ENCODE measurements around the gene TAP1.
"Not testable (repeated sequence)": the region's sequence is repeated elsewhere in the genome, so short reads cannot be mapped to it uniquely, and the experiment has no call there.

The TAP1 gene, protein sequence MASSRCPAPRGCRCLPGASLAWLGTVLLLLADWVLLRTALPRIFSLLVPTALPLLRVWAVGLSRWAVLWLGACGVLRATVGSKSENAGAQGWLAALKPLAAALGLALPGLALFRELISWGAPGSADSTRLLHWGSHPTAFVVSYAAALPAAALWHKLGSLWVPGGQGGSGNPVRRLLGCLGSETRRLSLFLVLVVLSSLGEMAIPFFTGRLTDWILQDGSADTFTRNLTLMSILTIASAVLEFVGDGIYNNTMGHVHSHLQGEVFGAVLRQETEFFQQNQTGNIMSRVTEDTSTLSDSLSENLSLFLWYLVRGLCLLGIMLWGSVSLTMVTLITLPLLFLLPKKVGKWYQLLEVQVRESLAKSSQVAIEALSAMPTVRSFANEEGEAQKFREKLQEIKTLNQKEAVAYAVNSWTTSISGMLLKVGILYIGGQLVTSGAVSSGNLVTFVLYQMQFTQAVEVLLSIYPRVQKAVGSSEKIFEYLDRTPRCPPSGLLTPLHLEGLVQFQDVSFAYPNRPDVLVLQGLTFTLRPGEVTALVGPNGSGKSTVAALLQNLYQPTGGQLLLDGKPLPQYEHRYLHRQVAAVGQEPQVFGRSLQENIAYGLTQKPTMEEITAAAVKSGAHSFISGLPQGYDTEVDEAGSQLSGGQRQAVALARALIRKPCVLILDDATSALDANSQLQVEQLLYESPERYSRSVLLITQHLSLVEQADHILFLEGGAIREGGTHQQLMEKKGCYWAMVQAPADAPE

DNA sequence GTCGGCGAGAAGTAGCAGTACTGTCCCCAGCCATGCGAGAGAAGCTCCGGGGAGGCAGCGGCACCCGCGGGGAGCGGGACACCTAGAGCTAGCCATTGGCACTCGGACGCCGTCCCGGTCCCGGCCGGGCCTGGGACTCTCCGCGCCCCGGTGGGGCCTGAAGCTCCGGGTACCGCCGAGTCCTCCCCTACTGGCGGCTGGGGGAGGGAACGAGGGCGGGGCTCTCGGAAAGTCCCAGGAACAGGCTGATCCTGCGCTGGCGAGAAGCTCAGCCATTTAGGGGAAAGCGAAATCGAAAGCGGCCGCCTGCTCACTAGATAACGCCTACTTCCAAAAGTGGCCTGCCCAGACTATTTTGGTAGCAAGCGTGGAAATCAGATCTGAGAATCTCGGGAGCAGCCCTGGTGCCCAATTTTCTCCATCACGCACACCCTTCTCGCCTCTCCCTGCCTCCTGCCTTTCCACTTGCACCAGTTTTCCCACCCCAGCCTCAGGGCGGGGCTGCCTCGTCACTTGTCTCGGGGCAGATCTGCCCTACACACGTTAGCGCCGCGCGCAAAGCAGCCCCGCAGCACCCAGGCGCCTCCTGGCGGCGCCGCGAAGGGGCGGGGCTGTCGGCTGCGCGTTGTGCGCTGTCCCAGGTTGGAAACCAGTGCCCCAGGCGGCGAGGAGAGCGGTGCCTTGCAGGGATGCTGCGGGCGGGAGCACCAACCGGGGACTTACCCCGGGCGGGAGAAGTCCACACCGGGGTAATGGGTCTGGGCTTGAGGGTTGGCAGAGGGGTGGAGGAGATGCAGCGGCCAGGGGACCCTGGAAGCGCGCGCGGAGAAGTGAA lies at the start of gene TAP1, which contains the start of gene PSMB9:
Gene TAP1, minus strand, starts transcription at position 164 of the 835 bp plus-strand sequence. Its CDS starts 68 bp downstream, at position 96.
Gene PSMB9, plus strand, starts transcription at position 652 of the 835 bp plus-strand sequence. Its CDS starts 38 bp downstream, at position 690.
- peak; percentile 95 for DNase-seq (ENCODE audit: low read depth)

DNA sequence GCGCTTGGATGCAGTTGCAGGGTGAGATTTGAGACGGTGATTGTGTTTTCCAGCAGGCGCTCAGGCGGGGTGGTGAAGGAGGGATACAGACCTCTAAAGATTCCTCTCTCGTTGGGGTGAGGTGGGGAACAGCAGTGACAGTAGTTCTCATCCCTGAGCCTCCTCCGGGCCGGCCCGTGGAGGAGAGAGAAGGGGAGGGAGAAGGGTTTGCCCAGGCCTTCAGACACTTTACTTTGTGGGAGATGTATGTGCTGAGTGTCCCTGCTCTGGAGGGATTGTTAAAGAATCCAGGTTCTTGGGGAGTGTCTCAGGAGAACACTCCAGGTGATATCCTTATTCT lies 41.5 kb upstream of the TAP1 start:
- DNase-seq (ENCODE audit: low read depth), result no peak

DNA sequence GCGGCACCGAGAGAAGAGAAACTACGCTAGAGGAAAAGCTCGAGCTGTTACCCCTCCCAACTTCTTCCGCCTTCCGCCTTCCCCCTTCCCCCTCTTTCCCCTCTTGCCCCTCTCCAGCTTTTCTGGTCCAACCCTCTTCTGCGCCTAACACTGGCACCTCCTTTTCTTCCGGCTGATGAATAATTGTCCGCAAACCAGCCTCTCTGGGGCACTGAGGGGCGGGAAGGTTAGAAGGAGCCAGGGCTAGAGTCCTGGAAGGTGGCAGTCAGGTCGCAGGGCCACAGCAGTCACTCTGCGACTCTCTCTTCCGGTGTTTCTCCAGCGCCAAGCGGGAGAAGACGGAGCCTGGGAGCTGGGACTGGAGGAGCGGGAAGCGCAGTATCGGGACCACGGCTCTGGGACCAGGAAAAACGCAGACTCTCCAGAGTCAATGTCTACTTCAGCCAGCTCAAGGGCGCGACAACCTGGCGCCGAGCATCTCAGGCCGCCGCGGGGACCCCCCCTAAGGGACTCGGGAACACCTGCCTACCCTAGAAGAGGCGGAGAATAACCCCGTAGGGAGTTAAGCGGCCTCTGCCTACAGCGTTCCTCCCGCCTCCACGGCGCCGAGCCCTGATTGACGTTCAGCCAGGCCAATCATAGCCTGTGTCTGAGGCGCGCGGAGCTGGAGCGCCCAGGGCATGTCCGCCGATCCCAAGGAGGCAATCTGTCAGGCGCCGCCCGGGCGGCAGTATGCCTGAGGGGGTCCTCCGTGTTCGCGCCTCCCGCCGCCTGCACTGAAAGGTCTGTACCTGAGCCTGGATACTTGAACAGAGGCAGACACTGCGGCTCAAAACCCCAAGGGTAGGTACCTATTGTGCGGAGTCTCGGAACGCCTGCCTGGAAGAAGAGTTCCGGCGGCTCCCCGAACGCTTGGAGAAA lies 40.8 kb upstream of the TAP1 start:
- peak; percentile 89 for DNase-seq (ENCODE audit: low read depth)

DNA sequence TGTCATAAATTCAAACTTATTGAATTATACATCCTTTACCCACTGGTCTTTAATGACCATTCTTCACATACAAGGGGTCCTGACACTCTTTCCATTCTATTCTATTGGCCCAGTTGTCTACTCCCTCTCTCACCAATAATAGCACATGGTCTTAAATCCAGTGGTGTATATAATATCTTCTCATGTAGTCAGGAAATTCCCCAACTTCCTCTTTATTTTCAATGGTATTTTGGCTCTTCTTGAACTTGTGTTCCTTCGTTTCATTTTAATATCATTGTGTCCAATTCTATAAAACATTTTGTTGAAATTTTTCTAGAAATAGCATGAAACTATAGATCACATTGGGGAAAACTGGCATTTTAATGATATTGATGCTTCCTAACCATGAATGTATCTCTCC lies 37.3 kb upstream of the TAP1 start:
- no peak for DNase-seq (ENCODE audit: low read depth)

DNA sequence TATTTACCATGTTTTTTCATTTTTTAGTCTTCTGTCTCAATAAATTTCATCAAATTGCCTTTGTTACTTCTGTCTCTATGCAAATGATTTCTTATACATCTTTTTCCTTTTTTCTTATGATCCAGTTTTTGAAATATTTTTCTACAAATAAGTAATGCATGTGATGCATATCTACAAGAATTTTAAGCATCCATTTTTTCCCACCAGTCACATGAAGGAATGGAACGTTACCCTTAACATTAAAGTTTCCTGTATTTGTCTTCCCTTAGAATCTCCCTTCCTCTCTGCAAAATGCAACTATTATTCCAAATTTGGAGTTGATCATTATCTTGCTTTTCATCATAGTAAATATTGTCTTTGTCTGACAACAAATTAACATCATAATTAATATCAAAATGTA lies 36.0 kb upstream of the TAP1 start:
- DNase-seq (ENCODE audit: low read depth), result no peak

DNA sequence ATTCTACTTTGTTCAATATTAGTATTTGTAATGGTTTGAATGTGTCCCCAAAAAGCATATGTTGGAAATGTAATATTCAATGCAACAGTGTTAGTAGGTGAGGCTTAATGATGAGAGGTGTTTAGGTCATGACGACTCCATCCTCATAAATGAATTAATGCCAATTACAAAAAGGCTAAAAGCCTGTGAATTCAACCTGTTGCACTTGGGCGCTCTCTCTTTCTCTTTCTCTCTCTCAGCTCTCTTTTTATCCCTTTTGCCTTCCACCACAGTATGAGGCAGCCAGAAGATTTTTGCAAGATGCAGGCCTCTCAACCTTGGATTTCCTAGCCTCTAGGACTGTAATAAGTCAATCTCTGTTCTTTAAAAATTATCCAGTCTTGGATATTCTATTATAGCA lies 35.1 kb upstream of the TAP1 start:
- DNase-seq (ENCODE audit: low read depth), result no peak

DNA sequence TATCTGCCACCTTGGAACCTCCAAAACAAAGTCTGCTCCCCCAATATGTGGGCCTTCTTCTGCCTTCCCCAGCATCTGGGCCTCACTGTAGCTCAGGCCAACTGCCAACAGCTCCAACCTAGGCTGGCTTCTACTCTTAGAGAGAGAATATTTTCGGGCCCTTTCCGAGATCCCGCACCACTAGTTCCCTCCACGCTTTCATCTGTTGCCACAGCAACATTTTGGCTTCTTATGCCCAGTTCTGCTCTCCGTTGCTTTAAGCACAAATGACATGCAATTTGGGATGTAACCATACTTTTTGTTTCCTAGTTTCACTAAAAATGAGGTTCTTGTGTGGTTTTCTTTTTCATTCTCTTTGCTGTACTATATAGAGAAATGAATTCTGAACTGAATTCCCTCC lies 34.1 kb upstream of the TAP1 start:
- DNase-seq (ENCODE audit: low read depth), result no peak

DNA sequence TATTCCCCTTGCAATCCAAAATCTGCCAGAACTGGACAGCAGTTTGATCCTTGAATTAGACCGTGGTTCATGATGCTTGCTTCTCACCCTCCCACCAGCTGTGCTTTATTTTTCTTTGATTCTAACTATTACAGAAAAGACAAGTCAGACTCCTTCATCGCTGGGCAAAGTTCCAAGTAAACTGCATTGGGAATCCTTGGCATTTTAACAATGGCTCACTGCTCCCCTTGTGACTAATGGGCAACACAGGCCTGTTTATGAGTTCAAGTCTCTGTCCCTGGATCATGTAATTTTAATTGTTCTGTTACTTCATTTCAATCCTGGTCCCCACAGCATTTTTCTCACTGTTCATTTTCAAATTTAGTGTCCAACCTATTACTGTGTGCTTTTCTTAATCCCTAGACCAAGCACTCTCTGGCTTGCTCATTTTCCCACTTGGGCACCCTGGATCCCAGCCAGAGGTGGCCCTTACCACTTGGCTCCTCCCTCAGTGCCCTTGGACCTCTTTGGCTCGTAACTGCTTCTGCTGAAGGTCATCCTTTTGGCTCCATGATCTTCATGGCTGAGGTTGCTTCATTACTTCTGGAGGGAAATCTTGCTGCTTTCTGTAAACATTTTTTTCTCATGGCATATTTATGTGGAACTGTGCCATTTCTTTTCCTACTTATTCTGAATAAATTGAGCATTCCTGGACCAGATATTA lies 33.3 kb upstream of the TAP1 start:
- peak; percentile 95 for DNase-seq (ENCODE audit: low read depth)

DNA sequence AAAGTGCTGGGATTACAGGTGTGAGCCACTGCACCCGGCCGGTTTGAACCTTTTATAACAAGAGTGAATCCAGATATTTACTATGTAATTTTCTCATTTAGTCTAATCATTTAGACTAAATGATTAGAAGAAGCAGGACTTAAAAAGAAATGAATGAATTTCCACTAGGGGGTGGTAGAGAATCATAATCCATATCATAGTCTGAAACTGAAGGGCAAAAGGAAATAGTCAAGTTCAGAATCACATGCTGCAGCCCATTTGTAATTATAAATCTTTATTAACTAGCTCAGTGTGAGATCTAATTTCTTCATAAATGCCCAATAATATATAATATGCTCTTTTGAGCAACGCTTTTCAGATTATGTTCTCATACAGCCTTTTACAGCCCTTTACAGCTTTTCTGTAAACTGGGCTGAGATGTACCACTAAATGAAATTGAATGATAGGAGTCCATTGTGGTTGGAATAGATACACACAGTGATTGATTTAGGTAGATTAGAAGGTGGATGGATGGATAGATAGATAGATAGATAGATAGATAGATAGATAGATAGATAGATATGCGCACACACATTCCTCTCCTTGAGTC lies 32.3 kb upstream of the TAP1 start:
- peak; percentile 74 for DNase-seq (ENCODE audit: low read depth)

DNA sequence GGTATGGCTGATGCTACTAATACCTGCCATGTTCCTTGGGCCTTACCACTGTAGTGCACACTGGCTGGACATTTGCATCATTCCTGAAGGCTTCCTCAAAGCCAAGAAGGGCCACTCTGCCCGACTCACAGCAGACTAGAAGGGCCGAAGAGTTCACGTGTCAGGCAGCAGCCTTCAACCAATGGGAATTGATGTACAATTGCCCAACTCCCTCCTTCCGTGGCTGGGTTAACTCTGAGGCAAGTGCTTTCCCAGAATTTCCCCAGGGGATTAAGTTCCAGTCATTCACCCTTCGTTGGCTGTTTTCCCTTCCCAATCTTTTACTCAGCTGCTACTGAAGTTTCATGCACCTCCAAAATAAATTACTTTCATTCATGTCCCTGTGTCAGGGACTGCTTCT lies 30.3 kb upstream of the TAP1 start:
- DNase-seq (ENCODE audit: low read depth), result peak; percentile 84

DNA sequence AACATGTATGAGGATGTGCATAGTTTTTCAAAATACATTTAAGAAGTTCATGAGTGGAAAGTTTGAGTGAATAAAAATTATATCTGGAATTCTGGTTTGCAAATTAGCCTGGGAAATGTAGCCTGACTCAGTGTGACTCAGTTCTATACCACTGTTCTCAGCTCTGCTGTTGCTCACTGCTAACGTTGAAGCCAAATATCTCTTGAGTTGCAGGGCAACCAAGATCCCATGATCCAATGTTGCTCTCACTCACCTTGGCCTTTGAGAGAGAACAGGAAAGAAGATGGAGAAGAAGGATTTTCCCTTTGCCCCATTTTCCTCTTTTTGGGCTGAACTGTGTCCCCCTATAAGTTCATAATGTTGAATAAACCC lies 29.4 kb upstream of the TAP1 start:
- DNase-seq (ENCODE audit: low read depth), result peak; percentile 60

DNA sequence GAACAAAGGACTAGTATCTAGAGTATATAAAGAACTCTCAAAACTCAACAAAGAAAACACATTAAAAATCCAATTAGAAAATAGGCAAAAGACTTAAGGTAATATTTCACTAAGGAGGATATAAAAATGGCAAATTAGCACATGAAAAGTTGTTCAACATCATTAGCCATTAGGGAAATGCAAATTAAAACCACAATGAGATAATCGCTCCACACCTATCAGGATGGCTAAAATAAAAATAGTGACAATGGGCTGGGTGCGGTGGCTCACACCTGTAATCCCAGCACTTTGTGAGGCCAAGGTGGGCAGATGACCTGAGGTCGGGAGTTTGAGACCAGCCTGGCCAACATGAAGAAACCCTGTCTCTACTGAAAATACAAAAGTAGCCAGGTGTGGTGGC lies 27.5 kb upstream of the TAP1 start:
- DNase-seq (ENCODE audit: low read depth), result not testable (repeated sequence)

DNA sequence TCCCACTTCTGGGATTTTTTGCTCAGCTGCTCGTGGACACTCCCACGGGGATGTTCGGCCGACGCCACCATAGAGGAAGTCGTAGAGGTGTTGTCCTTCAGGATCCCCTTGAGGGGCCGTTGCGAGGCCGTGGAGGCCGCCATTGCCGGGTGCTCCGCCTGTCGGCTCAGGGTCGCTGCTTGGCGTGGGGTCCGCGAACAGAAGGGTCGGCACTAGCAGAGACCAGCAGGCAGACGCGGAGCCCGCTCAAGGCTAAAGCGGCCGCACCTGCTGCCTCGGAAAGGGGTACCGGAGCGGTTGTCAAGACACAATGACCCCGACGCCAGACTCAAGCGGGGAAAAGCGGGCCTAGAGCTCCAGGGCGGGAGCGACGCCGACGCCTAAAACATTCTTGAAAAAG lies 26.2 kb upstream of the TAP1 start:
- no peak for DNase-seq (ENCODE audit: low read depth)

DNA sequence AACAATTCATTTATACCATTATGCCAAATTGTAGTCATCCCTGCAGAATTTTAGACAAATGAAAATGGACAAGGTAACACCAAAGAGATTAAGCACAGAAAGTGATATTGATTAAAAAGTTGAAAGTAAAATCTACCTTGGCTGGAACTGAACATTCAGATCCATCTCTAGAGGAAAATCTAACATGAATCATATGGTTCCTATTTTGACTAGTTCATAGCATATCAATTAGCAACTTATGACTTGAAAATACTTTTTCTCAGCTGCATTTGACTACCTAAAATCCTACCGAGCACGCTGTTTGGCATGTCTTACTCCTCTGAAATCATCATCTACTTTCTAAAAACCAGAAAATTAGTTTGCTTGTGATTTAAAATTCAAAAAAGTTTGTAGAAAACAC lies 23.1 kb upstream of the TAP1 start:
- DNase-seq (ENCODE audit: low read depth), result no peak

DNA sequence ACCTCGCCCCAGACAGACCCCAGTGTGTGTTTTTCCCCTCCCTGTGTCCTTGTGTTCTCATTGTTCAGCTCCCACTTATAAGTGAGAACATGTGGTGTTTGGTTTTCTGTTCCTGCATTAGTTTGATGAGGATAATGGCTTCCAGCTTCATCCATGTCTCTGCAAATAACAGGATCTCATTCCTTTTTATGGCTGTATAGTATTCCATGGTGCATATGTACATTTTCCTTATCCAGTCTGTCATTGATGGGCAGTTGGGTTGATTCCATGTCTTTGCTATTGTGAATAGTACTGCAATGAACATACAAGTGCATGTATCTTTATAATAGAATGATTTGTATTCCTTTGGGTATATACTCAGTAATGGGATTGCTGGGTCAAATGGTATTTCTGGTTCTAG lies 20.4 kb upstream of the TAP1 start:
- DNase-seq (ENCODE audit: low read depth), result not testable (repeated sequence)

DNA sequence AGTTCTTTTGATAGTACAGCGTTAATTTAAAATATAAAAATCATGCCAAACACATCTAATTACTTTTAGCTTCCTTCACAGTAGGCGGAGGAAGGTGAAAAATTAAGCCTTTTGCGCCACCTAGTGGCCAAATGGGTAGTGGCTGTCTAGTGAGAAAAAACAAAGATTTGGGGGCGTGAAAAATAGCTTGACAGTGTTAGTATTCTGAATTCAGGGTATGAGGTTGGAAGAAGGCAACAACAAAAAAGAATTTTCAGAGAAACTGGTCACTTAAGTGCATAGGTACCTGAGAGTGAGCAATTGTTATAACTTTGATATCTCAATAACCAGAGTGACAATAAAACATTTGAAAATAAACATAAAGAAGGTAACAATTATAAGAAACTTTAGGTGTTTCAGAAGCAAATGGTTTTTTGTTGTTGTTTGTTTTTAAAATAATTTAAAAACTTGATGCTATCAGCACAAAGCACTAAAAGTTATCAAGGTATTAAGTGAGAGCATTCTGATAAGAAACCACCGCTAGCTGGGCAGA lies 14.8 kb upstream of the TAP1 start:
- DNase-seq (ENCODE audit: low read depth), result peak; percentile 76

DNA sequence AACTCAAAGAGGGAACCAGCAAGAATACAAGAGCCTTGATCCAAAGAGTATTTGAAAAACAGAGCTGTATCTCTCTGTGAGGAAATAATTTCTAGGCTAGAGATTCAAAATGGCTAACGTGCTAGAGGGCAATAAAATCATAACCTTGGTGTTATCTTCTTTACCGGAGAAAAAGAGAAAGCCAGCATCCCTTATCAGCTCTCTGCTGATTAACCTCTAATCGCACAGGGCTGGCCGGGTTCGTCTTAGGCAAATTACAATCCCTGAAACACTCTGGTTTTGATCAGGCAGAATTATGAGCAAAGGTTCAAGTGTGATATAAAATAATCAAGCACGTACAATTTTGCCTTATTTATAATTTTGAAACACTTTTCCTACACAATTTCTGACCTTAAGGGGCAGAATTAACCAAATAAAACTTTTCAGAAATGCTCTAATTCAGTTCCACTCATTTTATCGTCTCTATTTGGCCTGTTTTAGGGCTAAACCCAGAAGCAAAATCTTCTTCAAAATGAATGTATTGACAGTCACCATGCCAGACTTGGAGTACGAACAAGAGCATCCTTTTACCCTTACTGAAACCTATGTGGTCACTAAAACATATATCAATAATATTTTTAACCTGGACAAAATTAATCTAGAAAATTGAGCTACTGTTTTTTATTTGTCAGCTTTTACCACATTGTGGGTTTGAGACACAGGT lies 14.2 kb upstream of the TAP1 start:
- DNase-seq (ENCODE audit: low read depth), result no peak

DNA sequence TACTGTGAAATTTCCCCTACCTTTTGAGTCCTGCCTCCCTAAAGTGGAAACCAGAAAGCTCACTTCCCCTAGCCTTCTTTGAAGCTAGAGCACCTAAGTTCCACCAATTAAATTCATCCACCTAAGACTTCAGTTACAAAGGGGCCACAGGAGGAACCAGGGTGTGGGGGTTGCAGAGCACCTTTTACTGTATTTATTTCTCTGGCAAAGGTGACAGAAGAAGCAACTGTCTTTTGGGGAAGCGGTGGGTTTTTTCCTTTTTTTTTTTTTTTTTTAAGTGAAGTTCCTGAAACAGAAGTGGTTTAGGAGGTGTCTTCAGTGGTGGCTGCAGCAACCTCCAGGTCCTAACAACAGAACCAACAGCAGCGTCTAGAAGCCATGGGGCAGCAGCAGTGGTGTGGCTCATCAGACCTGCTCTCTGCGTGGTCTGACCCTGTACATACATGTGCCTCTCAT lies 13.5 kb upstream of the TAP1 start:
- DNase-seq (ENCODE audit: low read depth), result no peak

DNA sequence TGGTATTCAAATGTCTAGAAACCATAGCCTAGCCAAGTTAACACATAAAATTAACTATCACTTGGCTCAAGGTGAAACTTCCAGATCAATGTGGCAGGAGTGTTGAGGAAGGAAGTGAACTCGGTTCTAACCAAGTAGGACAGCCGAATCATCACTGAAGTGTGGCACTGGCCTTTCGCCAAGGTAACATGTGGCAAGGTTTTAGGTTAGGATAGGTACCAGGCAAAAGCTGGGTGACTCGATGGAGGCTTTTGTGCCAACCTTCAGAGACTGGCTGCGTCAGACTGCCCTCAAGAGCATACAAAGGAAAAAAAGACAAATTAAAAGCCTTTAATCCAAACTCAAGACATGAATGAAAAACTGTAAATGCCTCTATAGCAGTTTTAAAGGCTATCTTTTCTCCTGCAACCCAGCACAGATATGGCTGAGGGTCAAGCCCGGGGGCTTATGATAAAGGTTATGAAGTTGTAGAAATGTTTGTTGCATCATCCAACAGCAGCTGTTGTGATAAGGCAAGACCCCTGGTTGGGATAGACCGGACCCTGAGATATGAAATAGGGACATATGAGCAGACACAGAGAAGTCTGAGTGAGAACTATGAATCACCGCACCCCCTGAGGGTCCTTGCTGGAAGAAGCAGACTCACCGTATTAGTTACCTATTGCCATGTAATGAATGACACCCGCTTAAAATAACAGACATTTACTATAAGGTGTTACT lies 12.4 kb upstream of the TAP1 start:
- no peak for DNase-seq (ENCODE audit: low read depth)

Measured in EH (cell line).